ENCODE results near the gene ZP3.
"Not testable (repeated sequence)": the region's sequence is repeated elsewhere in the genome, so short reads cannot be mapped to it uniquely, and the experiment has no call there.

Gene ZP3

DNA sequence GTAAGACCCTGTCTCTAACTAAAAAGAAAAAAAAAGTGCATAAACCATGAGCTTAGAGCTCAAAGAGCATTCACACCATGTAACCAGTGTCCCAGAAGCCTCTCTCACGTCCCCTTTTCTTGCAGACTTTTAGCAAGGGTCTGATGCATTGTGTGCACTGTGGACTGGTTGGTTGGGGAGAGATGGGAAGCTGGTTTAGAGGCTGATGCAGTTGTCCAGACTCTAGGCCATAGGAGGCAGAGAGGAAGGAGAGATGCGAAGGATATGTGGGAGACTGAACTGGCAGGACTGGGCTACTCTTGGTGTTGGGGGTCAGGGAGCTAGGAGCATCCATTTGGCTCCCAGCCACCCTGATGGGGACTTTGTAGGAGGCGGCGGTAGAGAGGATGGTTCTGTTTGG lies 17.0 kb upstream of the ZP3 start:
- H3K4me3 ChIP-seq (ENCODE audit: extremely low read depth, insufficient read depth, low read length, poor library complexity, severe bottlenecking) = no peak overlapping the region
- H3K4me1 ChIP-seq (ENCODE audit: control insufficient read depth, insufficient read depth, low read length, poor library complexity, severe bottlenecking) = no peaks in the 10 kb centered on the region
- no peak overlapping the region for H3K27ac ChIP-seq (ENCODE audit: low read depth, low read length, severe bottlenecking)
- whole genome bisulfite sequencing, 2 experiments (ENCODE audit: insufficient coverage in 2 of 2) = 81 to 100% methylated on average over 2 to 3 of the region's 4 CpGs
- no peaks in the 10 kb centered on the region for H3K9me3 ChIP-seq (ENCODE audit: control insufficient read depth, low read length)
- no peaks in the 10 kb centered on the region for H3K36me3 ChIP-seq (ENCODE audit: control insufficient read depth, insufficient read depth, low read length)

- no peak overlapping the region for H3K4me3 ChIP-seq (ENCODE audit: extremely low read depth, insufficient read depth, low read length, poor library complexity, severe bottlenecking)
- no peaks in the 10 kb centered on the region for H3K4me1 ChIP-seq (ENCODE audit: control insufficient read depth, insufficient read depth, low read length, poor library complexity, severe bottlenecking)
- no peak overlapping the region for H3K27ac ChIP-seq (ENCODE audit: low read depth, low read length, severe bottlenecking)
- no peaks in the 10 kb centered on the region for H3K9me3 ChIP-seq (ENCODE audit: control insufficient read depth, low read length)
- H3K36me3 ChIP-seq (ENCODE audit: control insufficient read depth, insufficient read depth, low read length) = no peaks in the 10 kb centered on the region
Observed at GRCh38 chr7:76408121-76408560, 16.6 kb upstream of the ZP3 start.

- no peaks in the 10 kb centered on the region for H3K36me3 ChIP-seq (ENCODE audit: control insufficient read depth, insufficient read depth, low read length)
- no peak within 1 kb of the TSS for H3K27ac ChIP-seq (ENCODE audit: low read depth, low read length, severe bottlenecking)
- 12 to 17% methylated on average over 3 to 5 of the region's 6 CpGs for WGBS, 2 experiments (ENCODE audit: insufficient coverage in 2 of 2)
- H3K4me3 ChIP-seq (ENCODE audit: extremely low read depth, insufficient read depth, low read length, poor library complexity, severe bottlenecking) = peak within 1 kb of the TSS; percentile 22
- H3K9me3 ChIP-seq (ENCODE audit: control insufficient read depth, low read length) = no peaks in the 10 kb centered on the region
- H3K4me1 ChIP-seq (ENCODE audit: control insufficient read depth, insufficient read depth, low read length, poor library complexity, severe bottlenecking) = no peaks in the 10 kb centered on the region
Observed at GRCh38 chr7:76409537-76409936, 15.2 kb upstream of the ZP3 start, which contains the start of gene SSC4D. SSC4D (minus strand) TSS chr7:76409697; CDS start chr7:76404439, 5,258 bp downstream.

DNA sequence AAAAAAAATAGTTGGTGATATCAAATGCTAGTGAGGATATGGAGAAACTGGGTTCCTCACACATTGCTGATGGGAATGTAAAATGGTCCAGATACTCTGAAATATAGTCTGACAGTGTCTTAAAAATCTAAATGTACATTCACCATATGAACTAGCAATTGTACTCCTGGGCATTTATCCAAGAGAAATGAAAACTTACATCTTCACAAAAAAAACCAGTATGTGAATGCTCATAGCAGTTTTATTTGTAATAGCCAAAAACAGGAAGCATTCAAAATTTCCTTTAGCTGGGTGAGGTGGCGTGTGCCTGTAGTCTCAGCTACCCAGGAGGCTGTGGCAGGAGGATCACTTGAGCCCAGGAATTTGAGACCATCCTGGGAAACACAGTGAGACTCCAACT lies 13.1 kb upstream of the ZP3 start:
- no peak overlapping the region for H3K4me3 ChIP-seq (ENCODE audit: extremely low read depth, insufficient read depth, low read length, poor library complexity, severe bottlenecking)
- H3K36me3 ChIP-seq (ENCODE audit: control insufficient read depth, insufficient read depth, low read length) = no peaks in the 10 kb centered on the region
- H3K4me1 ChIP-seq (ENCODE audit: control insufficient read depth, insufficient read depth, low read length, poor library complexity, severe bottlenecking) = no peaks in the 10 kb centered on the region
- H3K27ac ChIP-seq (ENCODE audit: low read depth, low read length, severe bottlenecking) = no peak overlapping the region
- 93 to 100% methylated on average over 1 of the region's 1 CpG for WGBS, 2 experiments (ENCODE audit: insufficient coverage in 2 of 2)
- no peaks in the 10 kb centered on the region for H3K9me3 ChIP-seq (ENCODE audit: control insufficient read depth, low read length)

DNA sequence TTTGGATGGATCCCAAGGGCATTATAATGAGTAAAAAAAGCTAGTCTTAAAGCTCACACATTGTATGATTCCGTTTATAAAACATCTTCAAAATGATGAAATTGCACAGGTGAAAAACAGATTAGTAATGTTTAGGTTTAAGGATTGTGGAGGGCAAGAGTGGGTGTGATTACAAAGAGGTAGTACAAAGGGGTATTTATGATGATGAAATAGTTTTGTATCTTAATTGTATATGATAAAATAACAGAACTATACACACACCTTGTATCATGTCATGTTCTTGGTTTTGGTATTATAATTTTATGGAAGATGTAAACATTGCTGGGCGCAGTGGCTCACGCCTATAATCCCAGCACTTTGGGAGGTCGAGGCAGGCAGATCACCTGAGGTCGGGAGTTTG lies 12.5 kb upstream of the ZP3 start:
- Histone ChIP-seq H3K4me1 (ENCODE audit: control insufficient read depth, insufficient read depth, low read length, poor library complexity, severe bottlenecking) (no peaks in the 10 kb centered on the region), H3K36me3 (ENCODE audit: control insufficient read depth, insufficient read depth, low read length) (no peaks in the 10 kb centered on the region), H3K9me3 (ENCODE audit: control insufficient read depth, low read length) (no peaks in the 10 kb centered on the region), H3K4me3 (ENCODE audit: extremely low read depth, insufficient read depth, low read length, poor library complexity, severe bottlenecking) (no peak overlapping the region), H3K27ac (ENCODE audit: low read depth, low read length, severe bottlenecking) (no peak overlapping the region)
- 33% methylated on average over 1 of the region's 5 CpGs; no CpG with 5 or more reads in 1 of the 2 experiments for WGBS, 2 experiments (ENCODE audit: insufficient coverage in 2 of 2)

GRCh38 chr7:76417654-76418310 lies 7.0 kb upstream of the ZP3 start:
- not testable (repeated sequence) for H3K4me3 ChIP-seq (ENCODE audit: extremely low read depth, insufficient read depth, low read length, poor library complexity, severe bottlenecking); H3K27ac ChIP-seq (ENCODE audit: low read depth, low read length, severe bottlenecking); H3K4me1 ChIP-seq (ENCODE audit: control insufficient read depth, insufficient read depth, low read length, poor library complexity, severe bottlenecking); H3K36me3 ChIP-seq (ENCODE audit: control insufficient read depth, insufficient read depth, low read length); H3K9me3 ChIP-seq (ENCODE audit: control insufficient read depth, low read length)
- 86 to 92% methylated on average over 8 to 9 of the region's 10 CpGs for WGBS, 2 experiments (ENCODE audit: insufficient coverage in 2 of 2)

- H3K27ac ChIP-seq (ENCODE audit: low read depth, low read length, severe bottlenecking); H3K9me3 ChIP-seq (ENCODE audit: control insufficient read depth, low read length); H3K4me3 ChIP-seq (ENCODE audit: extremely low read depth, insufficient read depth, low read length, poor library complexity, severe bottlenecking); H3K36me3 ChIP-seq (ENCODE audit: control insufficient read depth, insufficient read depth, low read length): not testable (repeated sequence)
- WGBS, 2 experiments (ENCODE audit: insufficient coverage in 2 of 2) = 86 to 89% methylated on average over 6 of the region's 6 CpGs
- peaks cover 12% of the 10 kb centered on the region for H3K4me1 ChIP-seq (ENCODE audit: control insufficient read depth, insufficient read depth, low read length, poor library complexity, severe bottlenecking)
Observed at GRCh38 chr7:76421097-76421496, 3.7 kb upstream of the ZP3 start.

- Histone ChIP-seq H3K9me3 (ENCODE audit: control insufficient read depth, low read length) (peaks cover 5% of the 10 kb centered on the region), H3K4me1 (ENCODE audit: control insufficient read depth, insufficient read depth, low read length, poor library complexity, severe bottlenecking) (peaks cover 14% of the 10 kb centered on the region), H3K4me3 (ENCODE audit: extremely low read depth, insufficient read depth, low read length, poor library complexity, severe bottlenecking) (no peak overlapping the region), H3K27ac (ENCODE audit: low read depth, low read length, severe bottlenecking) (no peak overlapping the region), H3K36me3 (ENCODE audit: control insufficient read depth, insufficient read depth, low read length) (no peaks in the 10 kb centered on the region)
- WGBS, 2 experiments (ENCODE audit: insufficient coverage in 2 of 2) = 69 to 78% methylated on average over 12 to 14 of the region's 15 CpGs
Observed at GRCh38 chr7:76423666-76424412, 911 bp upstream of the ZP3 start.

DNA sequence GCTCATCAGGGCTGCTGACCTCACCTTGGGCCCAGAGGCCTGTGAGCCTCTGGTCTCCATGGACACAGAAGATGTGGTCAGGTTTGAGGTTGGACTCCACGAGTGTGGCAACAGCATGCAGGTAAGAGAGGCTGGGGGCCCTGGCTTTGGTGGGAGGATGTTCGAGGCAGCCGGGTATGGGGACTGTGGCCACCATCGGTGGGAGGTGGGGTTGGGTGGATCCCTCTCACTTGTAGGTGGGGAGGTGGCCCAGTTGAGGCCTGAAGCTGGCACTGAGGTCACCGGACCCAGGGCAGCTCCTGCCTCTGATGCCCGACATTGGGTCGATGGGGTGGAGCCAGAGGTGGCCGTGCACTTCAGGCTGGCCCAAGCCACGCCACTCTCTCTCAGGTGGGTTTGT lies 406 bp downstream of the ZP3 start:
- Histone ChIP-seq H3K27ac (ENCODE audit: low read depth, low read length, severe bottlenecking) (no peak overlapping the region), H3K9me3 (ENCODE audit: control insufficient read depth, low read length) (peaks cover 3% of the 10 kb centered on the region), H3K36me3 (ENCODE audit: control insufficient read depth, insufficient read depth, low read length) (no peaks in the 10 kb centered on the region), H3K4me1 (ENCODE audit: control insufficient read depth, insufficient read depth, low read length, poor library complexity, severe bottlenecking) (peaks cover 19% of the 10 kb centered on the region), H3K4me3 (ENCODE audit: extremely low read depth, insufficient read depth, low read length, poor library complexity, severe bottlenecking) (no peak overlapping the region)
- WGBS, 2 experiments (ENCODE audit: insufficient coverage in 2 of 2) = 96 to 100% methylated on average over 8 of the region's 9 CpGs

DNA sequence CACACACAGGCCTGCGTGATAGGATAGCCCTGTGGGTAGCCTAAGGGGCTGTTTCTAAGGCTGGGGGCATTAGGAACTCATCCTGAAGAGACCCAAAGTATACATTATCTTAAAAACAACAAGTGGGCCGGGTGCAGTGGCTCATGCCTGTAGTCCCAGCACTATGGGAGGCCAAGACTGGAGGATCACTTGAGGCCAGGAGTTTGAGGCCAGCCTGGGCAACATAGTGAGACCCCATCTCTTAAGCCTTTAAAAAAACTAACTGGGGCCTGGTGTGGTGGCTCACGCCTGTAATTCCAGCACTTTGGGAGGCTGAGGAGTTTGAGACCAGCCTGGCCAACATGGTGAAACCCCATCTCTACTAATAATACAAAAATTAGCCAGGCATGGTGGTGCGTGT lies 808 bp downstream of the ZP3 start:
- H3K9me3 ChIP-seq (ENCODE audit: control insufficient read depth, low read length); H3K27ac ChIP-seq (ENCODE audit: low read depth, low read length, severe bottlenecking); H3K4me3 ChIP-seq (ENCODE audit: extremely low read depth, insufficient read depth, low read length, poor library complexity, severe bottlenecking); H3K36me3 ChIP-seq (ENCODE audit: control insufficient read depth, insufficient read depth, low read length): not testable (repeated sequence)
- H3K4me1 ChIP-seq (ENCODE audit: control insufficient read depth, insufficient read depth, low read length, poor library complexity, severe bottlenecking) = peaks cover 19% of the 10 kb centered on the region
- WGBS, 2 experiments (ENCODE audit: insufficient coverage in 2 of 2) = 100% methylated on average over 1 to 2 of the region's 4 CpGs

- no peaks in the 10 kb centered on the region for H3K36me3 ChIP-seq (ENCODE audit: control insufficient read depth, insufficient read depth, low read length)
- H3K4me3 ChIP-seq (ENCODE audit: extremely low read depth, insufficient read depth, low read length, poor library complexity, severe bottlenecking) = no peak overlapping the region
- H3K9me3 ChIP-seq (ENCODE audit: control insufficient read depth, low read length) = no peaks in the 10 kb centered on the region
- H3K4me1 ChIP-seq (ENCODE audit: control insufficient read depth, insufficient read depth, low read length, poor library complexity, severe bottlenecking) = peaks cover 19% of the 10 kb centered on the region
- no peak overlapping the region for H3K27ac ChIP-seq (ENCODE audit: low read depth, low read length, severe bottlenecking)
- 93 to 95% methylated on average over 4 of the region's 4 CpGs for WGBS, 2 experiments (ENCODE audit: insufficient coverage in 2 of 2)
Observed at GRCh38 chr7:76426246-76426645, 1.5 kb downstream of the ZP3 start.
